CD4-positive, alpha-beta T cell treated with Interleukin-15 for 1 hour (primary cell): Measurements from ENCODE around the gene C2orf72.
"Not testable (repeated sequence)": the region's sequence is repeated elsewhere in the genome, so short reads cannot be mapped to it uniquely, and the experiment has no call there.

ENCODE experiments used
- DNase-seq: peaks from one replicate; pipeline ENCODE4 v3.0.0-alpha.2; 2020

Gene C2orf72

DNA sequence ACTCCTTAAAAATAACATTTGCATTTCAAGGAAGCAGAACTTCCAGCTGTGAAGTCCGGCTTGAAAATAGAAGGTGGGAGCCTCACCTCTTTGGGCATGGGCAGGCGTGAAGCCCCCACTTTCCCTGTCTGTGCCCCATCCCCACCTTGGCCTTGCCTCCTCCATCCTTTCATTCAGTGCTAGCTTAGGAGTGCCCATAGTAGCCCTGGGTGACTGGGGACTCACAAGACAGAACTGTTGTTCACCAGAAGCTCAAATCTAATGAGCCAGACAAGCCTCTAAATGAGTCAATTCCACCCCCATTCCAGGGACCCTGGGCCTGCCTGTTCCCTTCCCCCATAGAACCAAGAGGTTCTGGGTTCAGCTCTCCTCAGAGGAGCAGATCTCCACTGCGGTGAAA, 21.4 kb upstream of the C2orf72 start:
- no peak for DNase-seq

GRCh38 chr2:231016566-231017230, 20.6 kb upstream of the C2orf72 start:
- DNase-seq, result no peak

- no peak for DNase-seq
These were observed 20.1 kb upstream of the C2orf72 start for GRCh38 chr2:231017231-231017598.

GRCh38 chr2:231018184-231018583, 19.1 kb upstream of the C2orf72 start:
- no peak for DNase-seq

- not testable (repeated sequence) for DNase-seq
These were observed 12.3 kb upstream of the C2orf72 start for GRCh38 chr2:231025059-231025458.

DNA sequence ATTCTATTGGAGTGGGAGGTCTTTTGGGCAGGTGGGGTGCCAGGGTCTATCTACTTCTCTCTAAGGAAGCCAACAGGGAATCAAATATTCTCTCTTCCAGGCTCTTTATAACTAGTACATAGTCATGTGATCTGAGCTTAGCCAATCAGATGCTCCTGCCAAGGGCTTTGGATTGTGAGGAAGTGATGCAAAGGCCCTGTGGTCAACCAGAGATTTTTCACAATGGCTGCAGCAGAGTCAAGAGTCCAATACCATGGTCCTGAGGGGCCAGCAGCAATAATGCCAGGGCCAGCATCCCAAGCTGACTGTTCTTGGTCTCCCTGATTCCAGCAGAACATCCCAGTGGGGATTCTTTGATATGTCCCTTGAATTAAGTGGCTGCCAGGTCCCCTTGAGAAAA, 8.4 kb upstream of the C2orf72 start:
- no peak for DNase-seq

GRCh38 chr2:231029563-231029962, 7.8 kb upstream of the C2orf72 start:
- DNase-seq, result no peak

DNA sequence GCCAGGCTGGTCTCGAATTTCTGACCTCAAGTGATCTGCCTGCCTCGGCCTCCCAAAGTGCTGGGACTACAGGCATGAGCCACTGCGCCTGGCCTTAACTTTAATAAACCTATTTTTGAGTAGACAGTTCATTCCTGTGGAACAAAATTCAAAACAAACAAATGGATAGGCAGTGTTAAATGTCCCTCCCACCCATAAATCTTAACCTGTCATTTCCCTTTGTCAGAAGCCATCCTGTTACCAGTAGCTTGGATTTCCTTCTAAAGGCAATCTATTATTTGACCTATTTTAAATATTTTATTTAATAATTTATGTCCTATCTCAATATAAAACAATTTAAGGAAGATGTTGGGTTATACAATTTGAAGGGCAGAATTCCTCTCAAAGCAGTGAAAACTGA, 6.6 kb upstream of the C2orf72 start:
- DNase-seq, result no peak

GRCh38 chr2:231032575-231033140, 4.7 kb upstream of the C2orf72 start:
- no peak for DNase-seq

GRCh38 chr2:231033147-231034132, 3.9 kb upstream of the C2orf72 start:
- DNase-seq, result no peak

DNA sequence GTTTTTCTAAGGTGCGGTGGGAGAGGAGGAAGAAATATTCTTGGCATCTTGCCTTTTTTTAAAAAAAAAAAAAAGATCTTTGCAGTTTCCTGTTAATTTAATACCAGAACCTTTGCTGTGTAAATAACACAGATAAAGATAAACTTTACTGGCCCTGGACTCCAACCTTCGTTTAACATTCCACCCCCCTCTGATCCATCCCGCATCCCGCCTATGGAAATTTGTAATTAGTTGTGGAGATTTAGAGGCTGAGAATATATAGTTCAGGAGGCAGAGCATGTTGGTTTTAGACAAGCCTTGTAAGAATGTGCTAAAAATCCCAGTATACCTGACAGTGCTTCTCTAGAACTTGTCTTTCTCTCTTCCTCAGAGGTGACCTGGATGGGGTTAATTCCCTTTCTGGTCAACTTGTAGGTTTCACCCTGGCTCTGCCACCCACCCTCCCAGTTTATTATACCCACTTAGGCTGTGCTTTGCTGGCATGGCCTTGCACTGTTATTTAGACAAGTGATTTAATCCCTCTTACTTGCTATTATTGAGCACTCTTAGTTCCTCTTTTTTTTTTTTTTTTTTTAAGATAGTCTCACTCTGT, 2.9 kb upstream of the C2orf72 start:
- no peak for DNase-seq

GRCh38 chr2:231036131-231036530, 1.2 kb upstream of the C2orf72 start:
- no peak for DNase-seq

DNA sequence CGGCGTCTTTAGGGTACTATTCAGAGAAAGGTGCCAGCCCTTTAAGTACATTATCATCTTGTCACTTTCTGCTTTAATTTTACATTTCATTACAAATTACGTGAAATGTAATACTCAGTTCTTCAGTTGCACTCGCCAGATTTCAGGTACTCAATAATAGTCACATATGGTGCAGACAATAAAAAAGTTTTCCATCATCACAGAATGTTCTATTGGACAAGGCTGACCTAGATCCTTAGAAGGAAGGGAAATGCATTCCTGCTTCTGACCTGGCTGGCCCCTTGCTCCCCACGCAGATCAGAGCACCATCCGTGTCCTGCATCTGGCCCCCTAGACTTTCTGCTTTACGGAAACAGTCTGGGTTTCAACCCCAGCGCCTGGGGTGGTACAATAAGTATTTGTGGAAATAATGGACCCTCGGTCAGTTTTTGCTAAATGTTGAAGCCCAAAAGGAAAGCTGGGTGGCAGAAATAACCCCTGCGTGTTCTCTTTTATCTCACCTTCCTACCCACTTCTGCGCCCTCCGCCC, 681 bp upstream of the C2orf72 start:
- DNase-seq, result no peak

- no peak for DNase-seq
These were observed 584 bp downstream of the C2orf72 start for GRCh38 chr2:231037731-231038482.

DNA sequence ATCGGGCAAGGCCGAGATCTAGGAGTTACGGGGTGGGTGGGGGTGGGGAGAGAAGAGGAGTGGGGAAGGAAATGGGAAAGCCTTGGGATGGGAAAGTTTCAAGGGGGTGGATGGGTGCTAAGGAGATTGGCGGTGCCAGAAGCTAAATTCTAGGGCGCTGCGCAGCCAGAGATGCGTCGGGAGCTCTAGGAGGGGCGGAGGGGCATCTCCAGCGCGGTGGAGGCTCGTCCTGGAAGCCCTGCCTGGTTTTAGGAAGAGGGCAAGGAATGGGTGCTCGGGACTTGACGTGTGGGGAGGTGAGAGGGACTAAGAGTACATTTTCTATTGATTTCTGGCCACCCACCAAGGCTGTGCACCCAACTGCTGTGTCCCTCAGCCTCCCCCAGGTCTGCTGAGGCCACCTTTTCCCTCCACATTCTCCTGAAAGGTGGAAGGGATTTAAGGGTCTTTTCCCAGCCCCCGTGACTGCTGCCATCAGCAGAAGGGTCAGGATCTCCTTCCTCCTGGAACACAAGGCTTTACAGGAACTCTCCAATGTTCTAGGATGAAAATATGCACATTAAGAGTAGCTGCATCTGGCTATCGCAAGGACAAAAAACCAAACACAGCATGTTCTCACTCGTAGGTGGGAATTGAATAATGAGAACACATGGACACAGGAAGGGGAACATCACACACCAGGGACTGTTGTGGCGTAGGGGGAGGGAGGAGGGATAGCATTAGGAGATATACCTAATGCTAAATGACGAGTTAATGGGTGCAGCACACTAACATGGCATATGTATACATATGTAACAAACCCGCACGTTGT, 1.4 kb downstream of the C2orf72 start:
- no peak for DNase-seq

DNA sequence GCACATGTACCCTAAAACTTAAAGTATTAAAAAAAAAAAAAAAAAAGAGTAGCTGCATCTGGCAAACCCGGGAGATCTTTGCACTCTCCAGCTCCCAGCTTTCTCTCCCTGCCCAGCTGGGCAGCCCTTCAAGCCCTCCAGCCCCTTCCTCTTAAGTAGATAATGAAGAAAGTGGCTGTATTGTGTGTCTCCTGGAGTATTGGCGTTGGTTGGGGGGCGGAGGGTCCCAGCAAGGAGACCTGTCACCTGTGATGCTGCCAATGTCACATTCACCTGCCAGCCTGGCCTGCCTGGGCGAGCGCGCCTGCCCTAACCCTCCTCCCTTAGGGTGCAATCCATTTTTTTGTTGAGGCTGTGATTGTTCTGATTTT, 2.0 kb downstream of the C2orf72 start:
- no peak for DNase-seq

- DNase-seq, result no peak
These were observed 2.6 kb downstream of the C2orf72 start for GRCh38 chr2:231039821-231040364.

- no peak for DNase-seq
These were observed 3.9 kb downstream of the C2orf72 start for GRCh38 chr2:231041061-231041689.

DNA sequence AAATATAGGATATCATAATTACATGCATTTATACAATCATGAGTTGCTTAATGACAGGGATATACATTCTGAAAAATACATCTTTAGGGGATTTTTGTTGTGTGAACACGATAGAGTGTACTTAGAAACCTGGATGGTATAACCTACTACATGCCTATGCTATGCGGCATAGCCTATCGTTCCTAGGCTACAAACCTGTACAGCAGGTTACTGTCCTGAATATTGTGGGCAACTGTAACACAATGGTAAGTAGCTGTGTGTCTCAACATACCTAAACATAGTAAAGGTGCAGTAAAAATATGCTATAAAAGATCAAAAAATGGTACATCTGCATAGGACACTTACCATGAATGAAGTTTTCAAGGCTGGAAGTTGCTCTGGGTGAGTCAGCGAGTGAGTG, 6.5 kb downstream of the C2orf72 start:
- no peak for DNase-seq

- DNase-seq, result no peak
These were observed 9.6 kb downstream of the C2orf72 start for GRCh38 chr2:231046916-231047273.
